ENCODE data around the gene TMEM209. TPM values are rescaled to one million over a fixed set of nuclear protein-coding genes. Genes with fewer than 3 reads are reported as not detected.

TMEM209 gene
- total RNA-seq, 1 donor from 2014 or later, result 21.7 TPM

- peaks cover 44% of the 10 kb centered on the region for H3K36me3 ChIP-seq
- no peaks in the 10 kb centered on the region for H3K27me3 ChIP-seq (ENCODE audit: low read depth)
- DNase-seq (no peak), ATAC-seq (no peak)
- H3K4me1 ChIP-seq, result peaks cover 17% of the 10 kb centered on the region
- no peak for TF ChIP-seq CTCF (IDR thresholded peaks at IDR 0.05)
- intact Hi-C loops (cut with DNase I), result no loop called here
- H3K27ac ChIP-seq, result no peak overlapping the region
- no peak overlapping the region for H3K4me3 ChIP-seq
- no peaks in the 10 kb centered on the region for H3K9me3 ChIP-seq
Observed at GRCh38 chr7:130135208-130136205, 69.7 kb downstream of the TMEM209 start.

GRCh38 chr7:130134726-130135125 lies 70.5 kb downstream of the TMEM209 start:
- DNase-seq (no peak), ATAC-seq (no peak)
- Histone ChIP-seq H3K4me3 (no peak overlapping the region), H3K36me3 (peaks cover 51% of the 10 kb centered on the region), H3K27ac (no peak overlapping the region), H3K4me1 (peaks cover 9% of the 10 kb centered on the region), H3K9me3 (no peaks in the 10 kb centered on the region), H3K27me3 (ENCODE audit: low read depth) (no peaks in the 10 kb centered on the region)
- TF ChIP-seq CTCF (IDR thresholded peaks at IDR 0.05), result no peak
- intact Hi-C loops (cut with DNase I), result no loop called here

- H3K36me3 ChIP-seq, result peaks cover 57% of the 10 kb centered on the region
Observed at GRCh38 chr7:130134106-130134636, 71.0 kb downstream of the TMEM209 start.

GRCh38 chr7:130133029-130133782 lies 72.0 kb downstream of the TMEM209 start:
- Histone ChIP-seq H3K27me3 (ENCODE audit: low read depth) (no peaks in the 10 kb centered on the region), H3K36me3 (peaks cover 66% of the 10 kb centered on the region), H3K9me3 (no peaks in the 10 kb centered on the region), H3K27ac (no peak overlapping the region), H3K4me3 (no peak overlapping the region), H3K4me1 (peaks cover 3% of the 10 kb centered on the region)
- intact Hi-C loops (cut with DNase I), result no loop called here
- ATAC-seq, result no peak
- DNase-seq, result no peak
- no peak for TF ChIP-seq CTCF (IDR thresholded peaks at IDR 0.05)

More at GRCh38 chr7:130134106-130134636, 71.0 kb downstream of the TMEM209 start:
- H3K27ac ChIP-seq, result no peak overlapping the region
- H3K27me3 ChIP-seq (ENCODE audit: low read depth), result no peaks in the 10 kb centered on the region
- peaks cover 7% of the 10 kb centered on the region for H3K4me1 ChIP-seq
- ATAC-seq (no peak), DNase-seq (no peak)
- TF ChIP-seq CTCF (IDR thresholded peaks at IDR 0.05), result no peak
- H3K9me3 ChIP-seq, result no peaks in the 10 kb centered on the region
- intact Hi-C loops (cut with DNase I), result no loop called here
- H3K4me3 ChIP-seq, result no peak overlapping the region

Measured in lower lobe of right lung (tissue), 2 donors.